ENCODE data around the gene DLGAP4.

GRCh38 chr20:36369739-36370138 is 63.6 kb downstream of the DLGAP4 start:
- TF ChIP-seq POLR2A (IDR thresholded peaks at IDR 0.05; ENCODE audit: low read depth, low read length) (no peak), POLR2AphosphoS5 (IDR thresholded peaks at IDR 0.05; ENCODE audit: low read depth, low read length) (no peak), TAF1 (IDR thresholded peaks at IDR 0.05; ENCODE audit: borderline replicate concordance, low read depth, low read length) (no peak)
